ENCODE data around the gene RHBG. TPM values are rescaled to one million over a fixed set of nuclear protein-coding genes. Genes with fewer than 3 reads are reported as not detected.

RHBG gene
- total RNA-seq, 1 experiment from 2014 or later = 4.0 TPM

DNA sequence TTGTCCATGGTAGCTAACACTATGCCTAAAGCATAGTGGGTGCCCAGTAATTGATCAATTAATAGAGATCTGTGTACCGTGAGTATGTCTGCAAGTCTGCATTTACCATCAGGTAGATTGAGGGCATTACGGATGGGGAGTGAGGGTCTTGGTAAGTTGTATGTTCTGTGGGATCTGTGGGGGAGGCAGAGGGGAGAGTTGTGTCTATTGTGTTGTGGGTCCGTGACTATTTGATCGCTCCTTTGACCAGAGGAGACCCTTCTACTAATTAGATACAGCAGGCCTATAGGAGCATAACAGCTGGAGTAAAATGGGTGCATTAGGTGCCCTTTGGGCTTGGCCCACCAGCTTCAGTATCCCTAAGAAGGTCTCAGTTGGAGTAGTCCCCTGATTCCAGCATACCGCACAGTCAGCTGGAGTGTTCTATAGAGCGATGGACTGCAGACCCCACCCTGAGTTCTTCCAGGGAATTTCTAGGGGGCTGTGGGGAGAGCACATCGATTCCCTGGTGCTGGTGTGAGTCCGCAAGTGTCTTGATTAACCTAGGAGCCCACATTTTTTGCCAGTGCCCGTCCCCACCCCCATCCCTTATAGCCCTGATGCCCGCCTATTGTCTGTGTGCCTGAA is 55.9 kb downstream of the RHBG start:
- POLR2A ChIA-PET (ENCODE audit: unreplicated experiment) = no interaction called here
- H3K27me3 ChIP-seq (ENCODE audit: insufficient read depth, low read depth) = peaks cover 23% of the 10 kb centered on the region
- intact Hi-C loops (cut with micrococcal nuclease; ENCODE audit: unreplicated experiment) = no loop called here

GRCh38 chr1:156425943-156426342 is 56.9 kb downstream of the RHBG start:
- ChIA-PET POLR2A (ENCODE audit: unreplicated experiment) (no interaction called here), CTCF (no interaction called here)
- no peaks in the 10 kb centered on the region for H4K20me1 ChIP-seq (ENCODE audit: insufficient read depth)
- intact Hi-C loops (cut with micrococcal nuclease; ENCODE audit: unreplicated experiment) = no loop called here
- H3K36me3 ChIP-seq (ENCODE audit: low read depth) = no peaks in the 10 kb centered on the region
- H2AFZ ChIP-seq = no peak overlapping the region
- no peak overlapping the region for H3K4me2 ChIP-seq
- peaks cover 3% of the 10 kb centered on the region; the same call in 1 of the 2 replicates for H3K79me2 ChIP-seq (ENCODE audit: low read depth)
- H3F3A ChIP-seq (ENCODE audit: insufficient read depth, low read depth) = peaks cover 9% of the 10 kb centered on the region; the same call in 1 of the 2 replicates
- no TSS peak for BruUV-seq (replicated peaks)
- no peak for DNase-seq
- peaks cover 33% of the 10 kb centered on the region for H3K27me3 ChIP-seq (ENCODE audit: insufficient read depth, low read depth)
- TF ChIP-seq EZH2 (IDR thresholded peaks at IDR 0.05; ENCODE audit: low read depth) = no peak
- TF ChIP-seq, protein P1, sequence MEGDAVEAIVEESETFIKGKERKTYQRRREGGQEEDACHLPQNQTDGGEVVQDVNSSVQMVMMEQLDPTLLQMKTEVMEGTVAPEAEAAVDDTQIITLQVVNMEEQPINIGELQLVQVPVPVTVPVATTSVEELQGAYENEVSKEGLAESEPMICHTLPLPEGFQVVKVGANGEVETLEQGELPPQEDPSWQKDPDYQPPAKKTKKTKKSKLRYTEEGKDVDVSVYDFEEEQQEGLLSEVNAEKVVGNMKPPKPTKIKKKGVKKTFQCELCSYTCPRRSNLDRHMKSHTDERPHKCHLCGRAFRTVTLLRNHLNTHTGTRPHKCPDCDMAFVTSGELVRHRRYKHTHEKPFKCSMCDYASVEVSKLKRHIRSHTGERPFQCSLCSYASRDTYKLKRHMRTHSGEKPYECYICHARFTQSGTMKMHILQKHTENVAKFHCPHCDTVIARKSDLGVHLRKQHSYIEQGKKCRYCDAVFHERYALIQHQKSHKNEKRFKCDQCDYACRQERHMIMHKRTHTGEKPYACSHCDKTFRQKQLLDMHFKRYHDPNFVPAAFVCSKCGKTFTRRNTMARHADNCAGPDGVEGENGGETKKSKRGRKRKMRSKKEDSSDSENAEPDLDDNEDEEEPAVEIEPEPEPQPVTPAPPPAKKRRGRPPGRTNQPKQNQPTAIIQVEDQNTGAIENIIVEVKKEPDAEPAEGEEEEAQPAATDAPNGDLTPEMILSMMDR (conservative IDR thresholded peaks at IDR 0.05) = no peak
- H3K4me1 ChIP-seq (replicated peaks; ENCODE audit: insufficient read depth) = peaks cover 14% of the 10 kb centered on the region
- no peaks in the 10 kb centered on the region for H3K9me3 ChIP-seq (ENCODE audit: insufficient read depth, low read depth)
- no peak overlapping the region for H3K27ac ChIP-seq
- H3K9me2 ChIP-seq (ENCODE audit: insufficient read depth) = no peaks in the 10 kb centered on the region
- H3K4me3 ChIP-seq = no peak overlapping the region

More for the DNA sequence above, 55.9 kb downstream of the RHBG start:
- Histone ChIP-seq H3K27ac (no peak overlapping the region), H3K36me3 (ENCODE audit: low read depth) (no peaks in the 10 kb centered on the region), H3K79me2 (ENCODE audit: low read depth) (peaks cover 13% of the 10 kb centered on the region), H2AFZ (no peak overlapping the region), H3K4me1 (replicated peaks; ENCODE audit: insufficient read depth) (peaks cover 16% of the 10 kb centered on the region), H3F3A (ENCODE audit: insufficient read depth, low read depth) (peaks cover 9% of the 10 kb centered on the region; the same call in 1 of the 2 replicates), H3K4me3 (no peak overlapping the region), H4K20me1 (ENCODE audit: insufficient read depth) (no peaks in the 10 kb centered on the region), H3K4me2 (no peak overlapping the region), H3K9me2 (ENCODE audit: insufficient read depth) (no peaks in the 10 kb centered on the region), H3K9me3 (ENCODE audit: insufficient read depth, low read depth) (no peaks in the 10 kb centered on the region)
- TF ChIP-seq, protein P1 (conservative IDR thresholded peaks at IDR 0.05) = no peak
- TF ChIP-seq EZH2 (IDR thresholded peaks at IDR 0.05; ENCODE audit: low read depth) = no peak
- DNase-seq = no peak
- CTCF ChIA-PET = interaction anchor here (0.9 kb wide), 1 partner anchor 21 kb away, joined by 4 read pairs; no protein-coding TSS in a partner anchor
- BruUV-seq (replicated peaks) = no TSS peak

DNA sequence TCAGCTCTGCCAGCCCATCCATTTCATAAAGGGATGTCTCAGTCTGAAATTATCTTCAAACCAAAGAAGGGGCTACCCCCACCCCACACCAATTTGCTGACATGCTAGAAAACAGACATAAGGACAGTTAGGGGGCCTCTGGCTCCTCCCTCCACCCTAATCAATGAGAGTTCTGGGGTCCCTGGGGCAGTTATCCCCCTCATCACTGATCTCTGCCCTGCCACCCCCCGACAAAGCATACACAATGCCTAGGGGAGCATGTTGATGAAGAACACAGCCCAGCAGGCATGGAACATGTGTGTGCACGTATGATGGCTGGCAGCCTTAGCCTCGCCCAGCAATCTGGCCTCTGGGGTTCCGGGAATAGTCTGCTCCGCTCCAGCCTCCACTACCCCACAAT is 58.9 kb downstream of the RHBG start:
- H3K36me3 ChIP-seq (ENCODE audit: low read depth) = no peaks in the 10 kb centered on the region
- no peak for TF ChIP-seq EZH2 (IDR thresholded peaks at IDR 0.05; ENCODE audit: low read depth)
- no peaks in the 10 kb centered on the region for H3K9me2 ChIP-seq (ENCODE audit: insufficient read depth)
- H4K20me1 ChIP-seq (ENCODE audit: insufficient read depth) = no peaks in the 10 kb centered on the region
- H3K27me3 ChIP-seq (ENCODE audit: insufficient read depth, low read depth) = peaks cover 51% of the 10 kb centered on the region
- no peak for DNase-seq
- no peak overlapping the region for H3K27ac ChIP-seq
- H3F3A ChIP-seq (ENCODE audit: insufficient read depth, low read depth) = peaks cover under 1% of the 10 kb centered on the region; the same call in 1 of the 2 replicates
- H3K79me2 ChIP-seq (ENCODE audit: low read depth) = no peaks in the 10 kb centered on the region
- ChIA-PET POLR2A (ENCODE audit: unreplicated experiment) (no interaction called here), CTCF (no interaction called here)
- H2AFZ ChIP-seq = no peak overlapping the region
- intact Hi-C loops (cut with micrococcal nuclease; ENCODE audit: unreplicated experiment) = no loop called here
- H3K4me3 ChIP-seq = no peak overlapping the region
- H3K4me2 ChIP-seq = no peak overlapping the region
- no peaks in the 10 kb centered on the region for H3K9me3 ChIP-seq (ENCODE audit: insufficient read depth, low read depth)
- H3K4me1 ChIP-seq (replicated peaks; ENCODE audit: insufficient read depth) = peaks cover 3% of the 10 kb centered on the region
- no TSS peak for BruUV-seq (replicated peaks)
